SK-N-DZ (cell line): ENCODE measurements around the gene PKDCC.
"Not testable (repeated sequence)": the region's sequence is repeated elsewhere in the genome, so short reads cannot be mapped to it uniquely, and the experiment has no call there.

Source experiments
- DNase-seq: peaks from one replicate; pipeline ENCODE4 v3.0.0-alpha.2; 2015; ENCODE audit warnings: low spot score

PKDCC gene

GRCh38 chr2:42064417-42064942 is 16.7 kb downstream of the PKDCC start:
- DNase-seq = no peak

DNA sequence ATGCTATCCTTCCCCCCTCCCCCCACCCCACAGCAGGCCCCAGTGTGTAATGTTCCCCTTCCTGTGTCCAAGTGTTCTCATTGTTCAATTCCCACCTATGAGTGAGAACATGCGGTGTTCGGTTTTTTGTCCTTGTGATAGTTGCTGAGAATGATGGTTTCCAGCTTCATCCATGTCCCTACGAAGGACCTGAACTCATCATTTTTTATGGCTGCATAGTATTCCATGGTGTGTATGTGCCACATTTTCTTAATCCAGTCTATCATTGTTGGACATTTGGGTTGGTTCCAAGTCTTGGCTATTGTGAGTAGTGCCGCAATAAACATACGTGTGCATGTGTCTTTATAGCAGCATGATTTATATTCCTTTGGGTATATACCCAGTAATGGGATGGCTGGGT is 17.9 kb downstream of the PKDCC start:
- DNase-seq = not testable (repeated sequence)

- DNase-seq = not testable (repeated sequence)
These were observed 19.2 kb downstream of the PKDCC start for GRCh38 chr2:42067001-42067400.

DNA sequence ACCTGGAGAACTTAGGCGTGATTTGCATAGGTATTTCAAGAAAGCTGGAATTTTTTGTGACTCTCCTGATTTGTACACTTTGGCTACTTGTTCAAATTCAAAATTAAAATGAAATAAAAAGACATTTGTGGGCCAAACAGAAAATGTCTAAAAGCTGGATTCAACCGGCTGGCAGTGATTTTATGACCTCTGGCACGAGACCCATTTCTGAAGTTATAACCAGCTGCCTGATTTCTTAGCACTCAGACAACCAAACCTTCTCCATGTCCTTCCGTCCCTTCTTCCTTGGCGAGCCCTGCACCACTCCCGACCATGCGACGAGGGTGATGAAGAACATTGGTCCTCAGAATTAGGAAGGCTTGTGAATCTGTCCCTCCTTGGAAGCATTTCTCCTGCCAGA is 19.7 kb downstream of the PKDCC start:
- no peak for DNase-seq

DNA sequence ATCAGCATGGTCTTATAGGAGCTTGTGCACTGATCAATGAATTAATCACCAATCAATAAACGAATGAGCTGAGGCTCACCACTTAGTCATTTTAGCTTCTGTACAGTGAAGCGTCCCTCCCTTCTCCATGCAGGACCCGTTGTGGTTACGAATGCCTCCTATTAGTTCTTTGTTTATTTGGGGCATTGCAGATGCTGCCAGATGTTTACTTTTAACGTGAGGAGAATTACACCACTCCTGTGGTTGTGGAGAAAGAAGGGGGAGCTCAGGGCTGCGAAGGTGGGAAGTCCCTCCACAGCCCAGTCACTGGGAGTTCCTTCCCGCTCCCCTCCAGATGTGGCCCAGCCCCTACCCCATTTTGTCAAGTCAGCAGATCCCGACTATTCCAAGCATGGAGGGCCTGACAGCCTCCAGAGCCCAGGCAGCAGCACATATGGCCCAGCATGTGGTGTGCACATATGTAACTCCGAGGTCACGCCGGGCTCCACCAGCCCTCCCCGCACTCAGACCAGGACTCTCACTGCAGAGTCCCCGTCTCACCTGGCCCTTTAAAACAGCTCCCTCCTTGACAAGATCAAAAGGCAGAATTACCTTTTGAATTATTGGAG is 20.9 kb downstream of the PKDCC start:
- no peak for DNase-seq

- no peak for DNase-seq
These were observed 21.7 kb downstream of the PKDCC start for GRCh38 chr2:42069568-42069967.

GRCh38 chr2:42071791-42072190 is 24.0 kb downstream of the PKDCC start:
- DNase-seq = no peak

DNA sequence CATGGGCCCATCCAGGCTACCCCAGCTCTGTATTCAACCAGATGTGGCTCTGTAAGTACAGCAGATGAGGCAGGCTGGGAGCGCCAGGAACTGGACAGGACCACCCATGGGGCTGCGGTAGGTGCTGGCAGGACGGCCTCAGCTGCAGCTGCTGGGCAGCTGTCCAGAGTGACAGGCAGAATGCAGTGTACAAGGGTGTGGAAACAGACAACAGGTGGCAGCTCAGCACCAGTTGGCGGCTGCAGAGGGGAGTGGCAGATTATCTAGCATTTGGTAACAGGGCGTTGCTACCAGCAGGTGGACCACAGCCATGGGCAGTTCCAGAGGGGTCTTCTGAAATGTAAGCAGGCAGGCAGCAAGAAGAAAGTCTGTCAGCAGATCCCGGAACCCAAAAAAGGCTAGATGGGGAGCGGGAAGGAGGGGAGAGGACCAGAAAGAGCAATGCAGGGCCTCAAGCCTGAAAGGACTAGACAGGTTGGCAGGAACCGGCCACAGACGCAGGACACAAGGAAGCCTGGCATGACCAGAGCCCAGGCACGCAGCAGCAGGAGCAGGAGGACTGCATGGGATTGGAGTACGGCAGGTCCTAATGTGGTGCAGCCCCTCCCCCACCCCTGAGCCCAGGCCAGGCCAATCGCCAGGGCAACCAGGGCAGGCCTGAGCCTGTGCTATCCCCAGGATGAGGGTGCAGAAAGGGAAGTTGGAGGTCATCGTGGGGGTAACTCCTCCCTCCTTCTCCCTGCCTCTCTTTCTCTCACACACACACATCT is 24.7 kb downstream of the PKDCC start:
- peak; percentile 44 for DNase-seq

GRCh38 chr2:42073739-42074503 is 26.1 kb downstream of the PKDCC start:
- DNase-seq = no peak

DNA sequence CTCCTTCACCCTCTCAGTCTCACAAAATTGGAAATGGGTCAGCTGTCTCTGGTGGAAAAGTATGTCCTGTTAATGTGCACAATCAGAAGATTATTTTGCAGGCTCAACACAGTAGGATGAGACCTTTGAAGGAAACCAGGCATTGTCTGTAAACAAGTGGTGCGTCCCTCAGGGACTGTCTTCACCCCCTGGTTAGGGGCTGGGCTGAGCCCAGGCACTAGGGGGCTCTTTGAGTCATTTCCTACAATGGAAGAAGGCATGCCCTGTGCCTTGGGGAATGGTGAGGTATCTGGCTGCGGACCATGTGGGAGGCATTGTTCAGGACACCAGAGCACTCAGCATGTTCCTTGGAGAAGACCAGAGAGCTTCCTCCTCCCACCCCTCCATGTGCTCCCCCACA is 26.8 kb downstream of the PKDCC start:
- DNase-seq = peak; percentile 49

- DNase-seq = no peak
These were observed 28.8 kb downstream of the PKDCC start for GRCh38 chr2:42076357-42077225.

DNA sequence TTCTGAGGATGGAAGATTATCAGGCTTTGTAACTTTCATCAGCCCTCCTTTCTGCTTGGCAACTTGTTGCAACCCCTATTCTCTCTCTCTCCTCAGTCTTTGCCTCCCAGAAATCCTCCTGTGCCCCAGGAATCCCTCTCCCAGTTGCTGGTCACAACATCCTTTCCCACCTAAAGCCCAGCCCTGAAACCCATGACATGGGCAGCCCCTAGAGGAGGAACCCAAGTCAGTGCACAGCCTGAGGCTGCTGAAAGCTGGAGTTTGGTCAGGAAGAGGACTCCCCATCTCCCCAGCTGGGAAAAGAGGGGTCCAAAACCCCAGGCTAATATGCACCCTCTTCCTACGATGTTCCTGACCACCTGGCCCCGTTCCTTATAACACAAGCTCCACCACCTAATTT is 29.5 kb downstream of the PKDCC start:
- DNase-seq = no peak

- DNase-seq = no peak
These were observed 32.0 kb downstream of the PKDCC start for GRCh38 chr2:42079737-42080287.

DNA sequence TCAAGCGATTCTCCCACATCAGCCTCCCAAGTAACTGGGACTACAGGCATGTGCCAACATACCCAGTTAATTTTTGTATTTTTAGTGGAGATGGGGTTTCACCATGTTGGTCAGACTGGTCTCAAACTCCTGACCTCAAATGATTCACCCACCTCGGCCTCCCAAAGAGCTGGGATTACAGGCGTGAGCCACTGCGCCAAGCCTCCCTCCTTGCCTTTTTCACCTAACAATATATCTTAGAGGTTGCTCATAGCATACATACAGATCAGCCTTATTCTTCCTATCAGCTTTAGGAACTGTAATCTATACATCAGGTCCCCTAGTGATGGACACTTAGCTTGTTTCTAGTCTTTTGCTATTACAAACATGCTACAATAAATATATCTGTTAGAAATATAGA is 33.3 kb downstream of the PKDCC start:
- DNase-seq = not testable (repeated sequence)

DNA sequence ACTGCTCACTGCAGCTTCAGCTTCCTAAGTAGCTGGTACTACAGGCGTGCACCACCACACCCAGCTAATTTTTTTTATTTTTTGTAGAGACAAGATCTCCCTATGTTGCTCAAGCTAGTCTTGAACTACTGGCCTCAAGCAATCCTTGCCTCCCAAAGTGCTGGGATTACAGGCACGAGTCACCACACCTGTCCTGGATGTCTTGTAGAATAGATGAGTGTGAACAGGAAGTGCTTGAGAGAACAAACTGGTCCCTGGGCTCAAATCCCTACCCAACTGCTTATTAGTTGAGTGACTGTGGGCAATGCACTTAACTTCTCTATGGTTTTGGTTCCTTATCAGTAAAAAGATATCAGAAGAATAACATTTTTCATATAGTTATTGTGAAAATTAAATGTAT is 34.2 kb downstream of the PKDCC start:
- DNase-seq = no peak

DNA sequence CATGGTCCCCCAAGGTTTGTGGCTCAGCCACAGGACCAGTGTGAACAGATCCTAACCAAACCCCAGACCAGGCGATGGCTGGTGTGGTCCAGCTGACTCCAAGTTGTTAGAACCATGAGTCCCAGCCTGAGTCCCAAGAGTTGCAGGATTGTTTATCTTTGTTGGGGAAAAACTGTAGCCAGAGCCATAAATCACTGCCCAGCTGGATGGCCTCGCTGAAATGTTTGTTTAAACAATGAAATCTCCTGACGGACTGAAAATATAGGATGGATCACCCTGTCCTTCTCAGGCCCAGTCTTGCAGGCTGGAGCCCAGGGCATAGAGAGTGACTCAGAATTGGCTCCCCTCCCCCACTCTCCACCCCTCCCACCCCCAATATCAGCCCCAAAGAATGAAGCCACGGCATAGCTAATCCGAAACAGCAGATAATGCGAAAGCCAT is 36.4 kb downstream of the PKDCC start:
- DNase-seq = no peak

DNA sequence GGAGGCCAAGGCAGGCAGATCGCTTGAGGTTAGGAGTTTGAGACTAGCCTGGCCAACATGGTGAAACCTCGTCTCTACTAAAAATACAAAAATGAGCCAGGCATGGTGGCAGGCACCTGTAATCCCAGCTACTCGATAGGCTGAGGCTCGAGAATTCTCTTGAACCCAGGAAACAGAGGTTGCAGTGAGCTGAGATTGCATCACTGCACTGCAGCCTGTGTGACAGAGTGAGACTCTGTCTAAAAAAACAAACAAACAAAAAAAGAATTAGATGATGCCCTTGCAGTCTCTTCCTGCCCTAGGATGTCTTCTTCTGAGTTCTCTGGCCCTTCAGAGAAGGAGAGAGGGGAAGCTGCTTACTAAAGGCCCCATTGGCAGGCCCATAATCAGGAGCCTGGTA is 37.2 kb downstream of the PKDCC start:
- DNase-seq = not testable (repeated sequence)

GRCh38 chr2:42085706-42086487 is 38.1 kb downstream of the PKDCC start:
- no peak for DNase-seq

DNA sequence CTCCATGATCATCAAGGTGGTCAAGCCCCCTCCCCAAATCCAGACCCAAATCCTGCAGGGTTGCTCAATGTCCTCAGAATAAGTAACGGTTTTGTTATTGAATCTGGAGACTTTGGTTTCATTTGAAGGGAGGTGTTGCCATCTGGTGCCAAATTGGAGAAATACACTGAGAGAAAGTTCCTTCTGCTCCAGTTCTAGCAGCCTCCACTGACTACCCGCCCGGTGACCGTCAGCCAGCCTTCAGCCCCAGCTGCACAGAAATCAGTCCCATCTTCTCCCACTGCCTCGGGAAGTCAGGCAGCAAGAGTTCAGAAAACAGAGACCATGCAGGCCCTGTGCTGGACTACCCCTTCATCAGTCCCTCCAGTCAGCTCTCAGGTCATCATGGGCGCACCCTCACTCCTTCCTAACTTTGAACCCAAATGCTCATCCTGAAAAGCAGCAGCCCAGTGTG is 38.7 kb downstream of the PKDCC start:
- peak; percentile 78 for DNase-seq
